Measurements from ENCODE around the gene ECSIT.

DNA sequence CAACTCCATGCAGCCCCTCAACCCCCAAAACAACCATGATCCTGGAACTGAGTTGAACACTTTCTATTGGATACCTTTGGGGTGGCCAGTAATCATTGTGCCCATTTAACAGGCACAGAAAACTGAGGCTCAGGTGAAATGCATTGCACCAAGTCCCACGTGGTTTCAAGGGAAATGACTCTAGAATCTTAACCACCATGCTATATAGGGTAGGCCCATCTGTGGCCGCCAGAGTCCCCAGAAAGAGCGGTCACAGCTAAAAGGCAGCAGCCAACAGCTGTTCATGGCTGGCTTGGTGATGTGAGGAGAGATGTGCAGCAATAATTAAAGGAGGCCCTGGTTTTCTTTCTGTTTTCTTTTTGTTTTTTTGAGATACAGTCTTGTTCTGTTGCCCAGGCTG is 12.3 kb upstream of the ECSIT start:
- TF ChIP-seq GATA3 (IDR thresholded peaks at IDR 0.05; ENCODE audit: low read depth, low read length) (no peak), GATA2 (IDR thresholded peaks at IDR 0.05; ENCODE audit: low read depth, low read length) (no peak)
